Measurements from ENCODE around the gene ORM1.
"Not testable (repeated sequence)": the region's sequence is repeated elsewhere in the genome, so short reads cannot be mapped to it uniquely, and the experiment has no call there.

The ORM1 gene

DNA sequence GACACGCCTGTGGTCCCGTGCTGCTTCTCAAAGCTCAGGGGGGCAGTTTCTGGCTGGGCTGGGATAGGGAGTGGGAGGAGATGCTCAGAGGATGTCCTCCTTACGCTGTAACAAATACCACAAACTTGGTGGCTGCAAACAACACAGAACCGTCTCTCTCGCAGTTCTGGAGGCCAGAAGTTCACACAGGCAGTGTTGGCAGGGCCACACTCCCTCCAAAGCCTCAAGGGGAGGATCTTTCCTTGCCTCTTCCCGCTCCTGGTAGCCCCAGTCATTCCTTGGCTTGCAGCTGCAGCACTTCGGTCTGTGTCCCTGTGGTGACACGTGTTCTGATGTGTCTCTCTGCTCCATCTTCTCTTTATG lies 10.4 kb upstream of the ORM1 start:
- TF ChIP-seq TAF1 (IDR thresholded peaks at IDR 0.05; ENCODE audit: borderline replicate concordance, low read depth, low read length), result no peak
- no peak for TF ChIP-seq POLR2A (IDR thresholded peaks at IDR 0.05; ENCODE audit: low read depth, low read length)
- no peak for TF ChIP-seq POLR2AphosphoS5 (IDR thresholded peaks at IDR 0.05; ENCODE audit: low read depth, low read length)
- DNase-seq (ENCODE audit: insufficient read length), result no peak
- no peak for FAIRE-seq

DNA sequence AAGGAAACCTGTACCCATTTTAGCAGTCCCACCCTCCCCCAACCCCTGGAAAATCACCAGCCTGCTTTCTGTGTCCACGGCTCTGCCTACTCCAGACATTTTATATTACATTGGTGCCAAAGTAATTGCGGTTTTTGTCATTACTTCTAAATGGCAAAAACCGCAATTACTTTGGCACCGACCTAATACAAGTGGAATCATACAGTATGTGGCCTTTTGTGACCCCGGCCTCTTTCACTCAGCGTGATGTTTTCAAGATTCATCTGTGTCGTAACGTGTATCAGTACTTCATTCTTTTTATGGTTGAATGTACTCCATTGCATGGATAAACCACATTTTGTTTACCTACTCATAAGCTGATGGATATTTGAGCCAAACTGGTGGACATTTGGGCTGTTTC lies 9.7 kb upstream of the ORM1 start:
- FAIRE-seq (no peak), DNase-seq (ENCODE audit: insufficient read length) (no peak)
- no peak for TF ChIP-seq TAF1 (IDR thresholded peaks at IDR 0.05; ENCODE audit: borderline replicate concordance, low read depth, low read length)
- TF ChIP-seq POLR2A (IDR thresholded peaks at IDR 0.05; ENCODE audit: low read depth, low read length), result no peak
- no peak for TF ChIP-seq POLR2AphosphoS5 (IDR thresholded peaks at IDR 0.05; ENCODE audit: low read depth, low read length)

DNA sequence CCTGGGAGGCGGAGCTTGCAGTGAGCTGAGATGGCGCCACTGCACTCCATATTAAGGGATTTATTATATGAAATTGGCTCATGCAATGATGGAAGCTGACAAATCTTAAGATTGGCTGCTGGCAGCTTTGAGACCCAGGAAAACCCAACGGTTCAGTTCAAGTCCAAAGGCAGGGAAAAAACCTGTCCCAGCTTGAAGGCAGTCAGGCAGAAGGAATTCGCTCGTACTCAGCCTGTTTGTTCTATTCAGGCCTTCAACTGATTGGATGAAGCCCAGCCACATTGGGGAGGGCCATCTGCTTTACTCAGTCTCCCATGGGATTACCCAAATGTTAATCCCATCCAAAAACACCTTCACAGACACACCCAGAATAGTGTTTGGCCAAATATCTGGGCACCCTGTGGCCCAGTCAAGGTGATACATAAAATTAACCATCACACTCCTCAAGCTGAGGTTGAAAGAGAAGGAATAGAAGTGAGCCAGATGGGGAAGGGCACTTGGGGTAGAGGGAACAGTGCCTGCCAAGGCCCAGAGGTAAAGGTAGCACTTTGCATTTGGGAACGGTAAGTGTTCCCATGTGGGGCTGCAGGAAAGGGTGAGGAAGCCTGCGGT lies 8.5 kb upstream of the ORM1 start:
- DNase-seq (ENCODE audit: insufficient read length), result no peak
- FAIRE-seq, result no peak
- TF ChIP-seq POLR2A (IDR thresholded peaks at IDR 0.05; ENCODE audit: low read depth, low read length) (no peak), POLR2AphosphoS5 (IDR thresholded peaks at IDR 0.05; ENCODE audit: low read depth, low read length) (no peak), TAF1 (IDR thresholded peaks at IDR 0.05; ENCODE audit: borderline replicate concordance, low read depth, low read length) (no peak)

DNA sequence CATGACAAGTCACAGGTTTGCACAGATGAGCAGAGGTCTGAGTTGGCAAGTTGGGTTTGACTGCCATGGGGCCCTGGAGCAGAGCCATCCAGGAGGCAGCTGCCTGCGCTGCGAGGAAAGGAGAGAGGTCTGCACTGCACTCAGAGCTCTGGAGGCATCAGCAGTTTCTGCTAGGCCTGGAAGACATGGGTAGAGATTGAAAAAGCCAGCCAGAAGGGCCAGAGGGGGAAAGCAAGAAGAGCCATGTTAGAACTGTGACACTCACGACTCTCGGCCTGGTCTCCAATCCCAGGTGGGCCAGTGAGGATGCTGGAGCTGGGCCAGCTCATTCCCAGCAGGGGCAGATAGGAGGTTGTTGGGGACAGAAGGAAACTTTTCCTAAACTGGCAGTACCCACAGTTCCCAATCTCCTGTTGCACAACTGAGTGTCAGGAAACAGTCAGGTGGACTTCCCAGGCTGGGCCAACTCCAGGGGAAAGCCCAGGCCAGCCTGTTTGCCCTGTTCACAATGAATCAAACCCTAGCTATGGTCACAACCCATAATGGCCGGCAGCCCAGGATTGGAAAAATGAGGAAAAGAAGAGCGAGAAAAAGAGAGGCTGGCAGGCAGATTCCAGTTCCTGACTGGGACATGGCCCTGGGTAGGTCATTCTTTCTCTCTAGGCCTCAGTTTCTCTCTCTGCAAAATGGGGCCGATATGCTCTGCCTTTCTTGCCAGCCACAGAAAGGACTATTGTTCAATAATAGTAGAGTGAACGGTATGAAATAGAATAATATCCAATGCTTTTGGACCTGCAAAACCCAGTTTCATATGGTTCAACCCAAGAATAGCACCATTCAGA lies 7.8 kb upstream of the ORM1 start:
- no peak for DNase-seq (ENCODE audit: insufficient read length)
- FAIRE-seq, result no peak

DNA sequence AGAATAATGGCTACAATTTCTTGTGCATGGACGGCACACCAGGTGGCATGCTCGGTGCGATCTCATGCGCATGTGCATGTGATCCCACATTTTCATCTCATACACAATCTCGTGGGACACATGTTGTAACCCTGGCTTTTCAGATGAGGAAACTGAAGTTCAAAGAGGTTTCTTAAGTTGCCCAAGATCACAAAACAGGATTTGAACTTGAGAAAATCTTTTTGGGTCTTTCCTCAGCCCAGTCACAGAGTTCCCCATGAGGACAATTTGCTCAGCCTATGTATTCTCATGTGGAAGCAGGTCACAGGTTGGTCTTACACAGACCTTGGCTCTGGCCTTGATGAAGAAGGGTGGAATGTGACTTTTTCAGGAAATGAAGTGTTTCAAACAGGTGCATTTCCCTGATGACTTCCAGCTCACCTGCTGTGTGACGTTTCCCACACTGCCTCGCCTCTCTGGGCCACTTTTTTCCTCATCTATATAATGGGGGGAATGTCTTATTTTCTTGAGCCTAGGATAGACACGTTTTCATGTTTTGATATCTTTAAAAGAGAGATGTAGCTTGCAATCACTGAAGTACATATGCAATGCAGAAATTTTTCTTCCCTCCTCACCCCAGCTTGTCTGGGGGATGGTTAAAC lies 7.1 kb upstream of the ORM1 start:
- FAIRE-seq, result no peak
- no peak for DNase-seq (ENCODE audit: insufficient read length)
- TF ChIP-seq POLR2AphosphoS5 (IDR thresholded peaks at IDR 0.05; ENCODE audit: low read depth, low read length), result no peak
- TF ChIP-seq POLR2A (IDR thresholded peaks at IDR 0.05; ENCODE audit: low read depth, low read length), result no peak
- TF ChIP-seq TAF1 (IDR thresholded peaks at IDR 0.05; ENCODE audit: borderline replicate concordance, low read depth, low read length), result no peak

More for the DNA sequence above, 7.8 kb upstream of the ORM1 start:
- TF ChIP-seq TAF1 (IDR thresholded peaks at IDR 0.05; ENCODE audit: borderline replicate concordance, low read depth, low read length), result no peak
- TF ChIP-seq POLR2AphosphoS5 (IDR thresholded peaks at IDR 0.05; ENCODE audit: low read depth, low read length), result no peak
- TF ChIP-seq POLR2A (IDR thresholded peaks at IDR 0.05; ENCODE audit: low read depth, low read length), result no peak

DNA sequence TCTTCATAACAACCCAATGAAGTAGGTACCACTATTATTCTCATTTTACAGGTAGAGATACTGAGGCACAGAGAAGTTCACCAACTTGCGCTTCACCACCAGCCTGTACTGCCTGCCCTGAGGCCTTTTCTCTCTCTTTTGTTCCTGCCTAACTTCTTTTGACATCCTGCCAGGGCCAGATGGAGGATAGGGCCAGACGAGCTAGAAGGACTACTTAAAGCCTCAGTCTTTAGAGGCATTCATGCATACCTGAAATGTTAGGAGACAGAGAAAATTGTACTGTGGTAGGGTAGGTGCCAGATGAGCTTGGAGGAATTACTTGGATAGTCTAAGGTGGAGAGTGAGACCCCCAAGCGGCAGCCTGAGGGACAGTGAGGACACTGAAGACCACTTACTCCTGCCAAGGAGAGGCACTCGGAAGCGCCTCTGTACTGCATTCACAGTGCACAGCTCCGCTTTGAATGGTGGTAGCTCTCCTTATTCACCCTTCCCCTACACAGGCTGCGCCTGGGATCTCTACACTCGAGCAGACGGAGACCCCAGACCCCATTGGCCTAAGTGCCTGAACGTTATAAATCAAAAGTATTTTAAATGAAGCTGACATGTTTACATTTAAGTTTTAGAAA lies 6.2 kb upstream of the ORM1 start:
- TF ChIP-seq POLR2A (IDR thresholded peaks at IDR 0.05; ENCODE audit: low read depth, low read length), result no peak
- TF ChIP-seq TAF1 (IDR thresholded peaks at IDR 0.05; ENCODE audit: borderline replicate concordance, low read depth, low read length), result no peak
- no peak for TF ChIP-seq POLR2AphosphoS5 (IDR thresholded peaks at IDR 0.05; ENCODE audit: low read depth, low read length)
- FAIRE-seq, result no peak
- no peak for DNase-seq (ENCODE audit: insufficient read length)

DNA sequence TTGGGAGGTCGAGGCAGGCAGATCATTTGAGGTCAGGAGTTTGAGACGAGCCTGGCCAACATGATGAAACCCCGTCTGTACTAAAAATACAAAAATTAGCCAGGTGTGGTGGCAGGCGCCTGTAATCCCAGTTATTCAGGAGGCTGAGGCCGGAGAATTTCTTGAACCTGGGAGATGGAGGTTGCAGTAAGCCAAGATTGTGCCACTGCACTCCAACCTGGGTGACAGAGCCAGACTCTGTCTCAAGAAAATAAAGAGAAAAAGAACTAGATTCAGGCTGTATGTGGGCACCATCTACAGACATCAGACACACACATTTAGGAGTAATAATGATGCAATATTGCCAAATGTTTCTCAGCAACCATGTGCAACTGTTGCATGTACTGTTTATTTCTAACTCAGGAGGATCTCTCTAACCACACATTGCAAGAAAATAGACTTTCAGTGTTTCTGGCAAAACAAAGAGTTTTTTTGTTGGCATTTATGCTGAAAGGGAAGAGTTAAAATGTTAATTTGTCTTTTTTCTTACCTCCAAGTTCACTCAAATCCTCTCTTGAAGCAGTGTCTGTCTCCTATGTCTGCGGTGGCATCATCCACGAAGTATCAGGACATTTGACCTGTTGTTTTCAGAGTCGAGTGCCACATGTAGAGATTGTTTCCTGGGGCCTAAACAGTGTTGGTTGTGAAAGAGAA lies 5.1 kb upstream of the ORM1 start:
- no peak for TF ChIP-seq TAF1 (IDR thresholded peaks at IDR 0.05; ENCODE audit: borderline replicate concordance, low read depth, low read length)
- TF ChIP-seq POLR2AphosphoS5 (IDR thresholded peaks at IDR 0.05; ENCODE audit: low read depth, low read length), result no peak
- TF ChIP-seq POLR2A (IDR thresholded peaks at IDR 0.05; ENCODE audit: low read depth, low read length), result no peak
- FAIRE-seq (no peak), DNase-seq (ENCODE audit: insufficient read length) (no peak)

DNA sequence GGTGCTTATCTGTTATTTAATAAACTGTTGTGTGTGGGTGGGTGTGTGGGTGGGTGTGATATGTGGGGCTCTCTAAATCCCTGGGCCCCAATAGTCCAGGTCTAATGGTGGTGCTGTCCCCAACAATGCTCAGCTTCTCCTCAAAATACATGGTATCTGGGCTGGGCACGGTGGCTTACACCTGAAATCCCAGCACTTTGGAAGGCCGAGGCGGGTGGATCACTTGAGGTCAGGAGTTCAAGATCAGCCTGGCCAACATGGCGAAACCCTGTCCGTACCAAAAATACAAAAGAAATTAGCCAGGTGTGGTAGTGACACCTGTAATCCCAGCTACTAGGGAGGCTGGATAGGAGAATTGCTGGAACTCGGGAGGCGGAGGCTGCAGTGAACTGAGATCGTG lies 4.5 kb upstream of the ORM1 start:
- TF ChIP-seq TAF1 (IDR thresholded peaks at IDR 0.05; ENCODE audit: borderline replicate concordance, low read depth, low read length), result no peak
- no peak for TF ChIP-seq POLR2A (IDR thresholded peaks at IDR 0.05; ENCODE audit: low read depth, low read length)
- TF ChIP-seq POLR2AphosphoS5 (IDR thresholded peaks at IDR 0.05; ENCODE audit: low read depth, low read length), result no peak
- FAIRE-seq, result no peak

DNA sequence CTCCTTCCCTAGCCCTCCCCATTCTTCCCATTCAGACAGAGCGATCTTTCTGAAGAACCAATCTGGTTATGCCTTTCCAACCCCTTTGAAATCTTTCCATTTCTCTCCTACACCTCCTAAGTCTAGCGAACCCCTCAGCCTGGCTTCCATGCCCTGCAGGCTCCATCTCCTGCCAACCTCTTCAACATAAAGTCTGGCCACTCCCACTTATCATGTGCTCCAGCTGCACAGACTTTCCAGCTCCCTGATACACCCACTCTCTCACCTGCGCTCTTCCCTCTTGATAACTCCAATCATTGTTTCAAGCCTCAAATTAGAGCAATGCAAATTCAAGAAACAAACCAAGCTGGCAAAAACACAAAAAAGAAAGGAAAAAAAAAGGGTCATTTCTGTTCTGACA lies 3.8 kb upstream of the ORM1 start:
- TF ChIP-seq TAF1 (IDR thresholded peaks at IDR 0.05; ENCODE audit: borderline replicate concordance, low read depth, low read length), result no peak
- TF ChIP-seq POLR2A (IDR thresholded peaks at IDR 0.05; ENCODE audit: low read depth, low read length), result no peak
- TF ChIP-seq POLR2AphosphoS5 (IDR thresholded peaks at IDR 0.05; ENCODE audit: low read depth, low read length), result no peak
- FAIRE-seq (no peak), DNase-seq (ENCODE audit: insufficient read length) (no peak)

More for the DNA sequence above, 4.5 kb upstream of the ORM1 start:
- no peak for DNase-seq (ENCODE audit: insufficient read length)

DNA sequence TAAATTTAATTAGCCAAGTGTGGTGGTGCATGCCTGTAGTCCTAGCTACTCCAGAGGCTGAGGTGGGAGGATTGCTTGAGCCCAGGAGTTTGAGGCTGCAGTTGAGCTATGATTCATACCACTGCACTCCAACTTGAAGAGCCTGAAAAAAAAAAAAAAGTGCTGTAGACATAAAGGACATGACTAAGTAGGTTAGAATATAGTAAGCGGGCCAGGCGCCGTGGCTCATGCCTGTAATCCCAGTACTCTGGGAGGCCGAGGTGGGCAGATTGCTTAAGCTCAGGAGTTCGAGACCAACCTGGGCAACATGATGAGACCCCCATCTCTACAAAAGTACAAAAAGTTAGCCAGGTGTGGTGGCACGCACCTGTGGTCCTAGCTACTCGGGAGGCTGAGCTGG lies 2.2 kb upstream of the ORM1 start:
- not testable (repeated sequence) for DNase-seq (ENCODE audit: insufficient read length); FAIRE-seq

DNA sequence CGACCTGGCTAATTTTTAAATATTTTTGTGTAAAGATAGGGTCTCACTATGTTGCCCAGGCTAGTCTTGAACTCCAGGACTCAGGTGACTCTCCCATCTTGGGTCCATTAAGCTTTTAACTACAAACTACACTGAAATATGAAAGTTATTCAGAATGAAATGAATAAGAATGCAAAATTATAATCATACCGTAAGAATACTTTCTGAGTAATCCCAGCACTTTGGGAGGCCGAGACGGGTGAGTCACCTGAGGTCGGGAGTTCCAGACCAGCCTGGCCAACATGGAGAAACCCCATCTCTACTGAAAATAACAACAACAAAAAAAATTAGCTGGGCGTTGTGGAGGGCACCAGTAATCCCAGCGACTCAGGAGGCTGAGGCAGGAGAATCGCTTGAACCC lies 1.1 kb upstream of the ORM1 start:
- no peak for FAIRE-seq

DNA sequence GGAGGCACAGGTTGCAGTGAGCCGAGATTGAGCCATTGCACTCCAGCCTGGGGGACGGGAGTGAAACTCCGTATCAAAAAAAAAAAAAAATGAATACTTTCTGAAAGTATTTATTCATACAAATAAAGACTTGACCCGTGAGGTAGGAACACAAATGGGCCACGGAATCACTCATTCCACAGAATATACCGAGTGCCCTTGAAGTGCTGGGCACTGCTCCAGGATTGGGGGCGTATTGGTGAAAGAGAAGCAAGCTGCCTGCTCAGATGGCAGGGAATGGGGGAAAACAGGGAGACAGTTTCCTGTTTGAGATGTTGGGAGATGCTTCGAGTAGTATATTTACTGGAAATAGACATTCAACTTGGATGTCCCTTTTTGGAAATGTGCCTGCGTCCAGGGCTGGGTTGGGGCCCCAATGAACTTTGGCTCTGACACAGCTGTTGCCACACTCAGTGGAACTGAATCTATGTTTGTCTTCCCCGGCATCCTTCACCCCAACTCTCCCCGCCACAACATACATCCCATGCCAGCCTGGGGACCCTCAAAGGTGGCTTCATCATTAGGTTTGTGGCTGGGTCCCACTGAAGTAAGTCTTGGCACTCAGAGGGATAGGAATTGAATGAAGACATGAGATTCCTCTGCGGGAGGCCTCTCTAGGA lies 609 bp upstream of the ORM1 start:
- peak; percentile 58 for FAIRE-seq

More for the DNA sequence above, 1.1 kb upstream of the ORM1 start:
- DNase-seq (ENCODE audit: insufficient read length), result no peak
- TF ChIP-seq TAF1 (IDR thresholded peaks at IDR 0.05; ENCODE audit: borderline replicate concordance, low read depth, low read length) (no peak), POLR2AphosphoS5 (IDR thresholded peaks at IDR 0.05; ENCODE audit: low read depth, low read length) (no peak), POLR2A (IDR thresholded peaks at IDR 0.05; ENCODE audit: low read depth, low read length) (no peak)

DNA sequence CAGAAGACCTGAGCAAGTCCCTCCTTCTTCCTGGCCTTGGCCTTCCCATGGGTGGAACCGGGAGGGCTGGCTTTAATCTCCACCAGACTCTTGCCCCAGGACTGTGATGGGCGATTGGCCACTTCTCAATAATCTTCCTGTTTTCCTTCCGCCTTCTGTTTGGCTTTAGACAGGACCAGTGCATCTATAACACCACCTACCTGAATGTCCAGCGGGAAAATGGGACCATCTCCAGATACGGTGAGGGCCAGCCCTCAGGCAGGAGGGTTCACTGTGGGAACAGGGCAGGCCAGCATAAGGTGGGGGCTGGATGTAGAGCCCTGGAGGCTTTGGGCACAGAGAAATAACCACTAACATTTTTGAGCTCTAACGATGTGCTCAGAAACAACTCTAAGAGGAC lies 951 bp downstream of the ORM1 start:
- DNase-seq (ENCODE audit: insufficient read length); FAIRE-seq: not testable (repeated sequence)

More for the DNA sequence above, 609 bp upstream of the ORM1 start:
- DNase-seq (ENCODE audit: insufficient read length), result not testable (repeated sequence)

All from GM12892 (cell line).